Amniotic epithelial cell (primary cell): ENCODE data around the gene CDC123.
"Not testable (repeated sequence)": the region's sequence is repeated elsewhere in the genome, so short reads cannot be mapped to it uniquely, and the experiment has no call there.

Source experiments
- DNase-seq: peaks from one replicate; pipeline ENCODE4 v3.0.0-alpha.2; 2010; ENCODE audit warnings: low read depth

CDC123 gene

GRCh38 chr10:12235796-12236195 is 39.8 kb downstream of the CDC123 start:
- DNase-seq: no peak

- no peak for DNase-seq
Observed at GRCh38 chr10:12237265-12238220, 41.6 kb downstream of the CDC123 start.

- DNase-seq: peak; percentile 17
Observed at GRCh38 chr10:12238821-12239220, 42.8 kb downstream of the CDC123 start.

- no peak for DNase-seq
Observed at GRCh38 chr10:12241810-12242529, 46.0 kb downstream of the CDC123 start.

- DNase-seq: no peak
Observed at GRCh38 chr10:12243864-12244620, 48.1 kb downstream of the CDC123 start.

GRCh38 chr10:12250181-12250580 is 54.2 kb downstream of the CDC123 start:
- DNase-seq: no peak

GRCh38 chr10:12250702-12251101 is 54.7 kb downstream of the CDC123 start:
- not testable (repeated sequence) for DNase-seq

GRCh38 chr10:12251581-12251980 is 55.6 kb downstream of the CDC123 start:
- no peak for DNase-seq

GRCh38 chr10:12252882-12253546 is 57.0 kb downstream of the CDC123 start:
- no peak for DNase-seq

GRCh38 chr10:12255048-12255447 is 59.1 kb downstream of the CDC123 start:
- peak; percentile 24 for DNase-seq

- DNase-seq: no peak
Observed at GRCh38 chr10:12259988-12260387, 64.0 kb downstream of the CDC123 start.

GRCh38 chr10:12262278-12262981 is 66.4 kb downstream of the CDC123 start:
- no peak for DNase-seq

- DNase-seq: peak; percentile 71
Observed at GRCh38 chr10:12264204-12264940, 68.4 kb downstream of the CDC123 start.

GRCh38 chr10:12269056-12269455 is 73.1 kb downstream of the CDC123 start:
- DNase-seq: no peak

- DNase-seq: no peak
Observed at GRCh38 chr10:12271210-12271540, 75.2 kb downstream of the CDC123 start.

- DNase-seq: not testable (repeated sequence)
Observed at GRCh38 chr10:12277862-12278261, 81.9 kb downstream of the CDC123 start.

- DNase-seq: peak; percentile 72
Observed at GRCh38 chr10:12279281-12279680, 83.3 kb downstream of the CDC123 start.

GRCh38 chr10:12287772-12288171 is 91.8 kb downstream of the CDC123 start:
- no peak for DNase-seq

- not testable (repeated sequence) for DNase-seq
Observed at GRCh38 chr10:12297784-12298183, 101.8 kb downstream of the CDC123 start.

- DNase-seq: no peak
Observed at GRCh38 chr10:12299222-12299965, 103.4 kb downstream of the CDC123 start.
